OCI-LY7 (cell line): ENCODE measurements around the gene APBB2. TPM values are rescaled to one million over a fixed set of nuclear protein-coding genes. Genes with fewer than 3 reads are reported as not detected.

ENCODE experiments used
- BruUV-seq: library from RNA; stranded (reverse); fragments of 400-500 nt; replicated peaks from 2 replicates; lab custom pipeline; 2021; lab: Mats Ljungman, UMichigan
- CTCF ChIA-PET: fragments of 300-600 bp; sonication (Branson Sonifier 250); formaldehyde crosslinking; loops from one replicate; lab custom pipeline; 2022; ENCODE audit warnings: antibody characterized with exemption; ENCODE audit not compliant: unreplicated experiment; lab: Charles Lee
- POLR2A ChIA-PET: fragments of 300-600 bp; sonication (Branson Sonifier 250); formaldehyde crosslinking; loops from one replicate; lab custom pipeline; 2022; ENCODE audit warnings: antibody characterized with exemption; lab: Charles Lee
- DNase-seq: peaks from one replicate; pipeline ENCODE4 v3.0.0-alpha.2; 2015; ENCODE audit warnings: low spot score
- H2AFZ ChIP-seq: fragments of 200-600 bp; sonication (generic), shearing (Covaris generic); 2 replicates; pipeline ENCODE4 v1.6.1; 2014; ENCODE audit warnings: mild to moderate bottlenecking, antibody characterized with exemption, low read length, moderate library complexity
- H3K27ac ChIP-seq: fragments of 200-600 bp; sonication (generic); 2 replicates; pipeline ENCODE4 v1.5.1; 2014; ENCODE audit warnings: mixed run types, low read depth, mild to moderate bottlenecking, moderate library complexity, low read length, inconsistent platforms; ENCODE audit not compliant: poor library complexity, severe bottlenecking
- H3K36me3 ChIP-seq: fragments of 200-600 bp; sonication (generic); 2 replicates; pipeline ENCODE4 v1.6.1; 2014; ENCODE audit warnings: mild to moderate bottlenecking, antibody characterized with exemption, low read length, moderate library complexity, mixed read lengths; ENCODE audit not compliant: insufficient read depth
- H3K4me1 ChIP-seq: fragments of 200-600 bp; sonication (generic); 2 replicates; pipeline ENCODE4 v1.5.1; 2014; ENCODE audit warnings: mild to moderate bottlenecking, low read length; ENCODE audit not compliant: insufficient read depth, poor library complexity, severe bottlenecking
- H3K4me2 ChIP-seq: fragments of 200-600 bp; sonication (generic); 2 replicates; pipeline ENCODE4 v1.6.1; 2014; ENCODE audit warnings: mild to moderate bottlenecking, low read length
- H3K4me3 ChIP-seq: fragments of 200-600 bp; sonication (generic); 2 replicates; pipeline ENCODE4 v1.5.1; 2014; ENCODE audit warnings: mild to moderate bottlenecking, low read depth, low read length; ENCODE audit not compliant: poor library complexity, severe bottlenecking
- H3K79me2 ChIP-seq: fragments of 200-600 bp; sonication (generic); 2 replicates; pipeline ENCODE4 v1.6.1; 2016; ENCODE audit warnings: low read depth, mild to moderate bottlenecking, low read length, moderate library complexity, mixed read lengths; ENCODE audit not compliant: insufficient read depth
- H3K9me2 ChIP-seq: fragments of 200-600 bp; sonication (generic); 2 replicates; pipeline ENCODE4 v1.6.1; 2016; ENCODE audit warnings: mild to moderate bottlenecking, low read length, mixed read lengths; ENCODE audit not compliant: insufficient read depth
- H3K9me3 ChIP-seq: fragments of 200-600 bp; sonication (generic); 2 replicates; pipeline ENCODE4 v1.6.1; 2014; ENCODE audit warnings: mild to moderate bottlenecking, mixed run types, low read length, mixed read lengths
- H4K20me1 ChIP-seq: fragments of 200-600 bp; sonication (generic); 2 replicates; pipeline ENCODE4 v1.6.1; 2014; ENCODE audit warnings: mild to moderate bottlenecking, antibody characterized with exemption, low read length, moderate library complexity, mixed read lengths; ENCODE audit not compliant: insufficient read depth
- EZH2phosphoT487 ChIP-seq: fragments of 200-600 bp; sonication (generic); IDR thresholded peaks from 2 replicates; pipeline ENCODE4 v1.6.1; 2018; ENCODE audit warnings: low read depth, borderline replicate concordance, mild to moderate bottlenecking, mixed run types, antibody characterized with exemption, low read length, moderate library complexity, mixed read lengths
- intact Hi-C: fragments of 100-400 bp; cut with micrococcal nuclease; formaldehyde crosslinking; loops from one replicate; pipeline ENCODE4 v1.10.0; 2022; ENCODE audit not compliant: unreplicated experiment
- total RNA-seq, 2 experiments: library from RNA; depleted of rRNA in 1 of 2; stranded (reverse); fragments of >200 nt in 1 of 2; shearing (Covaris generic) in 1 of 2; gene quantifications; 2 replicates each; pipeline ENCODE4 v1.2.3, GENCODE V29; 2014 to 2022
- TF ChIP-seq, protein P1 (sequence below): fragments of 200-600 bp; sonication (generic); conservative IDR thresholded peaks from 2 replicates; pipeline ENCODE4 v1.5.1; 2014; ENCODE audit warnings: mild to moderate bottlenecking, antibody characterized with exemption, low read length, moderate library complexity, mixed read lengths

Gene APBB2
- total RNA-seq, 2 experiments from 2014 or later, result 66.4 to 88.5 TPM

DNA sequence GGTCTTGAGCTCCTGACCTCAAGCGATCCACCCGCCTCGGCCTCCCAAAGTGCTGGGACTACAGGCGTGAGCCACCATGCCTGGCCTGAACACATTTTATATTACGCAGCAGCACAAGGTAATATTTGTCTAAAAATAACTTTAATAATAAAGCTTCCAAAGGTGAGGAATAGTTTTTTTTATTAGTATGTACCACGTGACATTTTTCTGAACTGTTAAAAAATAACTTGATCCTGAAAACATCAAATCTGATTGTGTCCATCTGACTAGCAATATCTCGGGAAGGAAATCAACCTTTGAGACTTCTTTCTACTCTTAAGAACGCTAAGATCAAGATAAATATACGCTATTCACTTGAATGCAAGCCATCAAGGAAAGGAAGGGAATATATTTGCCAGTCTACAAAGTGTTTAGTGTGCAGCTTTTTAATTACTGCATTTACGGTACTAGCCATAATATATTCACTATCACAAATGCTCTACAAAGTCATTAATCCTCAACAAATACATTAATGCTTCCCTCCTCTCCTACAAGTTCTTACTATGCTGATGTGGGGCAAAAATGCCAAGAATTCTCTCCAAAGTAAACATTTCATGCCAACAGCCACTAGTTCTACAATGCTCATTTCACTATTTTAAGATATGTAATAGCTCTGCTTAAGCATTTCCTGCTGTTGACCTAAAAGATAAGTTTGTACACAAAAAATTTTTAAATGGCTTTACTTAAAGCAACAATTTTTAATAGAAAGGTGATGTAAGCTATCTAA lies 143.6 kb downstream of the APBB2 start:
- CTCF ChIA-PET, result no interaction called here
- TF ChIP-seq, protein P1, sequence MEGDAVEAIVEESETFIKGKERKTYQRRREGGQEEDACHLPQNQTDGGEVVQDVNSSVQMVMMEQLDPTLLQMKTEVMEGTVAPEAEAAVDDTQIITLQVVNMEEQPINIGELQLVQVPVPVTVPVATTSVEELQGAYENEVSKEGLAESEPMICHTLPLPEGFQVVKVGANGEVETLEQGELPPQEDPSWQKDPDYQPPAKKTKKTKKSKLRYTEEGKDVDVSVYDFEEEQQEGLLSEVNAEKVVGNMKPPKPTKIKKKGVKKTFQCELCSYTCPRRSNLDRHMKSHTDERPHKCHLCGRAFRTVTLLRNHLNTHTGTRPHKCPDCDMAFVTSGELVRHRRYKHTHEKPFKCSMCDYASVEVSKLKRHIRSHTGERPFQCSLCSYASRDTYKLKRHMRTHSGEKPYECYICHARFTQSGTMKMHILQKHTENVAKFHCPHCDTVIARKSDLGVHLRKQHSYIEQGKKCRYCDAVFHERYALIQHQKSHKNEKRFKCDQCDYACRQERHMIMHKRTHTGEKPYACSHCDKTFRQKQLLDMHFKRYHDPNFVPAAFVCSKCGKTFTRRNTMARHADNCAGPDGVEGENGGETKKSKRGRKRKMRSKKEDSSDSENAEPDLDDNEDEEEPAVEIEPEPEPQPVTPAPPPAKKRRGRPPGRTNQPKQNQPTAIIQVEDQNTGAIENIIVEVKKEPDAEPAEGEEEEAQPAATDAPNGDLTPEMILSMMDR, result no peak
- TF ChIP-seq EZH2phosphoT487, result no peak
- no peaks in the 10 kb centered on the region for H3K79me2 ChIP-seq

DNA sequence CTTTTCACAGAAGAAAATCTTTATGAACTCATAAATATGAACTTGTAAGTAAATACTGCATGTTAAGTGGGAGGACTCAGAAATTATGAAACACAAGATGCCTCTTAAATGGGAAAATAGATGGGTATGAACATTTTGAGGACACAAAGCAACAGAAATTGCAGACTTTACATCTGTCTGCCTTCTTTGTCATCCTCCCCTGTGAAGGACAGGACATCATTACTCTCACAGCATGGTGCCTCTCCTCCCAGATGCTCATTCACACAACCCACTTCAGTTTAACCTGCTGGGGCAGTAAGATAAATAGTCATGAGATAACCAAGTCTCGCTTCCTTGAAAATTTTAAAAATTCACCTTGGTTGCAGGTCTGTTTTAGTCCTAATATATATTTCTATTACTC lies 144.5 kb downstream of the APBB2 start:
- H3K4me2 ChIP-seq, result no peak overlapping the region
- no peak overlapping the region for H2AFZ ChIP-seq
- no peaks in the 10 kb centered on the region for H3K79me2 ChIP-seq
- no peaks in the 10 kb centered on the region for H3K9me3 ChIP-seq
- TF ChIP-seq, protein P1, result no peak
- TF ChIP-seq EZH2phosphoT487, result no peak
- peaks cover 12% of the 10 kb centered on the region for H3K4me1 ChIP-seq
- no peak overlapping the region for H3K4me3 ChIP-seq
- DNase-seq, result no peak
- no peak overlapping the region for H3K27ac ChIP-seq
- intact Hi-C loops, result no loop called here
- no peaks in the 10 kb centered on the region for H3K36me3 ChIP-seq
- H4K20me1 ChIP-seq, result no peaks in the 10 kb centered on the region
- ChIA-PET CTCF (no interaction called here), POLR2A (interaction anchor here (0.5 to 1.5 kb wide), 6 partner anchors 10 to 404 kb away, joined by 3 read pairs; no protein-coding TSS in a partner anchor)
- no TSS peak for BruUV-seq
- no peaks in the 10 kb centered on the region for H3K9me2 ChIP-seq

More for the DNA sequence above, 143.6 kb downstream of the APBB2 start:
- no peaks in the 10 kb centered on the region for H3K9me2 ChIP-seq
- H3K4me3 ChIP-seq, result no peak overlapping the region
- H3K4me1 ChIP-seq, result peaks cover 14% of the 10 kb centered on the region
- H3K9me3 ChIP-seq, result no peaks in the 10 kb centered on the region
- no peak overlapping the region for H2AFZ ChIP-seq
- intact Hi-C loops, result no loop called here
- POLR2A ChIA-PET, result interaction anchor here (0.5 to 1.3 kb wide), 5 partner anchors 11 to 39 kb away, joined by 3 read pairs; no protein-coding TSS in a partner anchor
- no TSS peak for BruUV-seq
- H4K20me1 ChIP-seq, result no peaks in the 10 kb centered on the region
- H3K4me2 ChIP-seq, result no peak overlapping the region
- no peaks in the 10 kb centered on the region for H3K36me3 ChIP-seq
- H3K27ac ChIP-seq, result no peak overlapping the region
- no peak for DNase-seq

DNA sequence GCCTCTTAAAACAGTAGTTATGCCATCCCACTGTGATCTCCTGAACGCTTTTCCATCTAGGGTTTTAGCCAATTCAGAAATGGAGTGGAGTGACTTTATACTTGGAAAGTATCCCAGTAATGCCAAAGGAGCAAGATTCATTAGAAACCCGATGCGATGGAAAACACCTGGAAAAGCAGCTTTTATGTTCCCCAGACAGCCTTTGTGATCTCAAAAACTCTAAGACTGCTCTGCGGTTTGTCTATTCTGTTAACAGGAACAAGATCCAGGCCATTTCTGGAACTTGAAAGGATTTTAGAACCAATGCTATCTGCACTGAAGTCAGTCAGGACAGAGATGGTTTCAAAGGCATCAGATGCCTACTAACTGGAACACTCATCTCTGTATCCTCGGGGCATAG lies 145.1 kb downstream of the APBB2 start:
- Histone ChIP-seq H3K4me3 (no peak overlapping the region), H4K20me1 (no peaks in the 10 kb centered on the region), H2AFZ (no peak overlapping the region), H3K27ac (no peak overlapping the region), H3K4me1 (peaks cover 7% of the 10 kb centered on the region), H3K4me2 (no peak overlapping the region), H3K79me2 (no peaks in the 10 kb centered on the region), H3K36me3 (no peaks in the 10 kb centered on the region), H3K9me2 (no peaks in the 10 kb centered on the region), H3K9me3 (no peaks in the 10 kb centered on the region)
- no peak for TF ChIP-seq EZH2phosphoT487
- TF ChIP-seq, protein P1, result no peak
- intact Hi-C loops, result no loop called here
- ChIA-PET POLR2A (interaction anchor here (0.5 to 1.5 kb wide), 3 partner anchors 21 to 403 kb away, joined by 3 read pairs; no protein-coding TSS in a partner anchor), CTCF (no interaction called here)
- DNase-seq, result no peak
- no TSS peak for BruUV-seq
